GM21423 (cell line): Measurements from ENCODE around the gene VSTM2B.
"Not testable (repeated sequence)": the region's sequence is repeated elsewhere in the genome, so short reads cannot be mapped to it uniquely, and the experiment has no call there.

Source experiments
- ATAC-seq: cut with Tn5 transposase; IDR thresholded peaks from one replicate; pipeline ENCODE4 v1.9.1; 2021; ENCODE audit warnings: mild to moderate bottlenecking, moderate library complexity; ENCODE audit not compliant: unreplicated experiment

The VSTM2B gene

DNA sequence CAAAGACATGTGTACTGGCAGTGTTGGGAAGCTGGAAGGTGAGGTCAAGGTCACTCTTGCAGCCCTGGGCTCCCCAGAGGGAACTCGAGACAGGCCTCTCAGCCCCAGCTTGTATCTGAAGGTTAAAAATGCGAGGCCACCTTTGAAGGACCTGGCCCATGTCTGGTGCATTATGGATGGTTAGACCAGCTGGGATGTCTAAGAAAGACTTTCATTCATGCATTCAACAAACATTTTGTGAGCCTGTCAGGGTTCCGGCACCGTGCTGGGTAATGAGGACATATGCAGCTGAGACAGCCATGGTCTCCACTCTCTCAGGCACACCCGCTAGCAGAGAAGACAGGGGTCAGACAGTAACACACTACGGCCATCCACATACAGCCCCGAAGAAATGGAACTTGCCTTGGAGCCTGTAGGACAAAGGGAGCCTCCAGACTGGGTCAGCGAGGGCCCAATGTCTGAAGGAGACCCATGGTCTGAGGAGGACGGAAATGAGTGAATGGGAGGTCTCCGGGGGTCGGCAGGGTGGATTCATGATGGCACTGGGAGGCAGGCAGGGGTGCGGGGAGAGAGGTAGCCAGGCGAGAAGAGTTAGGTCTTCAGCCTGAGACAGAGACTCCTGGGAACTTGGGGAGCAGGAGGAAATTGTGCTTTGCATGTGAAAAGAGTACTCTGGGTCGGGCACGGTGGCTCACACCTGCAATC, 19.0 kb downstream of the VSTM2B start:
- ATAC-seq, result no peak

DNA sequence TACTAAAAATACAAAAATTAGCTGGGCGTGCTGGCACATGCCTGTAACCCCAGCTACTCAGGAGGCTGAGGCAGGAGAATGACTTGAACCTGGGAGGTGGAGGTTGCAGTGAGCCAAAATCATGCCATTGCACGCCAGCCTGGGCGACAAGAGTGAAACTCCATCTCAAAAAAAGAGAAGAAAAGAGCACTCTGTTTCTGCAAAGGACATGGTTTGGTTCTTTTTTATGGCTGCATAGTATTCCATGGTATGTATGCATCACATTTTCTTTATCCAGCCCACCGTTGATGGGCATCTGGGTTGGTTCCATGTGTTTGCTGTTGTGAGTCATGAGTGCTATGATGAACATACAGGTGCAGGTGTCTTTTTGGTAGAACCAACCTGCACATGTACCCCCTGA, 19.7 kb downstream of the VSTM2B start:
- not testable (repeated sequence) for ATAC-seq

DNA sequence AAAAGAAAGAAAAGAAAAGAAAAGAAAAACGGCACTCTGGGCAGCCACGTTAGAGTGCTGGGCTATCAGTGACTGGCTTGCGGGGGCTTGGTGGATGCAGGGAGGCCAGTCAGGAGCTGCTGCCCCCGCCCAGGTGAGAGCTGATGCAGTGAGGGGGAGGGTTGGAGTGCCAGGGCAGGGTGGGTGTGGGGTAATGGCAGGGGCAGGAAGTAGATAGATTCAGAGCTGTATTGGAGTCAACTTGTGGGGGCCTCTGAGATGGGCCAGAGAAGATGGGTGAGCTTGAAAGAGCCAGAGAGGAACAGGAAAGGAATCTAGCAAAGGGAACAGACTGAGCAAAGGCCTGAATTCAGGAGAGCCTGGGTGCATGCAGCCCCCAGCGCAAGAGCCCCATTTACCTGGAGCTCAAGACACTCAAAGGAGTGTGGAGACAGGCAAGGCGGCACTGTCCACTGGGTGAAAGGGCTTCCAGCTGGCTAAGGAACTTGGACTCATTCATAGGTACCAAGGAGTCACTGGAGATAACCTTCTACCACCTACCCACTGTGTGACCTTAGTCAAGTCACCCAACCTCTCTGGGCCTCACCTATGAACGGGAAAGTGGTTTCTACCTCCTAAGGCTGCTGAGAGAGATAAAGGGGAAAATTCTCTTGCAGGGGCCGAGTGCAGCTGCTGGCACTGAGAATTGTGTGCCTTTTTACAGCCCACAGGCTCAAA, 20.2 kb downstream of the VSTM2B start:
- no peak for ATAC-seq

DNA sequence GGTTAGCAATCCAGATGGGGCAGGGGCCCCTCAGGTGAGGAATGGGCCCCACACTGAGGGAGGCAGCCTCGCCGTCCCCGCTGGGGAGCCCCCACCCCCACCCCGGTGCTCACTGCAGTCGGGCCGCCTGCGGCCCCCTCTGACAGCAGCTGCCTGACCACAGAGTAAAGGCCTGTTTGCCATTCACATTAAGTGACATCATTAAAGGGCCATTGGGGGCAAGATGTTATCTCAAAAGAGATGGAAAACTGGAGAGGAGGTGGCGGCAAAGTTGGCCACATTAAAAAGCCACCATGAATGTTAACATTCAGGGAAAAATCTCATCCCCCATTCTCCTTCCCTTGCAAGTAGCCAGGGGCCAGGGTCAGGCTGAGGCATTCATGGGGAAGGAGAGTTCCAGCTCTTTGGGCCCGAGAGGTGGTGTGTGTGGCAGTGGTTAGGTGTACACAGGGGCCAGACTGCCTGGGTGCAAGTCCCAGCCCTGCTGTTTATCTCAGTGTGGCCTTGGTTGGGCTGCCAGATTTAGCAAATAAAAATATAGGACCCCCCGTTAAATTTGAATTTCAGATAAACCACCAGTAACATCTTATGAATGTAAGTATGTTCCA, 20.9 kb downstream of the VSTM2B start:
- ATAC-seq, result no peak

DNA sequence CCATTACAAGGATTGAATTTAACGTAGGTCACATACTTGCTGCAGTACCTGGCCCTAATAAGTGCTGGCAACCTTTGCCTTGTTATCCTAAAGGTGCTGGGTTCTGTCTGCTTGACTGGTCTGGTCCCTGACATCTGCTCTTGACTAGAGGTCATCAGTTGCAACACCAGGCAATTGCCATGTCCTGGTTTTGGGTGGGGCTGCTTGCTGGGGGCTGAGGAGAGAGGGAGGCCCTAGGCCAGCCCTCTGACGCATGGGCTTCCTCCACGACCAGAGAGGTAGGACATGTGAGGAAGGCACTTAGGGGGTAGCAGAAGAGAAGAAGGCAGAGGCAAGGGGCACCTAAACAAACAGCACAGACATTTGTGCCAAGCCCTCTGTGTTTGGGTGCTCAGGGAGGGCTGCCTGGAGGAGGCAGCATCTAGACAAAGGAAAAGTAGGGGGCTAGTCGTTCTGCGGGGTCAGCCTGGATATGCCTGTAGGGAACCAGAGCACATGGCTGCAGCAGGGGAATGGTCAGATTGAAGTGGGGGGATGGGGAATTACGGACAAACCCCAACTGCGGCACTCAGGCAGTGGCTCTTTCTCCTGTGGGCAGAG, 21.7 kb downstream of the VSTM2B start:
- no peak for ATAC-seq

DNA sequence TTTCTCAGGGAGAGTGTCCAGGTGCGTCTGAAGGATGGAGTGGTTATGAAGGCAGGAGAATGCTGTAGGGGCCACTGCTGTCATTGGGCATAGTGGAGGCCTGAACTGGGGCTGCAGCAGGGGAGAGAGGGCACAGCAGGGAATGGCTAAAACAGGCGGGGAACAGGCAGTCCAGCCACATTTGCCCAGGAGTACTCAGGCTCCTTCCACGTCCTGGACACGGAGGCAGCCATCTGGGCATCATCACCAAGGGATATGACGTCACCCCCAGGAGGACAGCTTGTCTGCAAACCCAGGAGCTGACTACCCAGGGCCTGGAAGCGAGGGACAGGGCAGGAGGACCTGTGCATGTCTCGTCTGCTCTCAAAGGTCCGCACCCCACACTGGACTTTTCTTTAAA, 22.2 kb downstream of the VSTM2B start:
- ATAC-seq, result no peak

DNA sequence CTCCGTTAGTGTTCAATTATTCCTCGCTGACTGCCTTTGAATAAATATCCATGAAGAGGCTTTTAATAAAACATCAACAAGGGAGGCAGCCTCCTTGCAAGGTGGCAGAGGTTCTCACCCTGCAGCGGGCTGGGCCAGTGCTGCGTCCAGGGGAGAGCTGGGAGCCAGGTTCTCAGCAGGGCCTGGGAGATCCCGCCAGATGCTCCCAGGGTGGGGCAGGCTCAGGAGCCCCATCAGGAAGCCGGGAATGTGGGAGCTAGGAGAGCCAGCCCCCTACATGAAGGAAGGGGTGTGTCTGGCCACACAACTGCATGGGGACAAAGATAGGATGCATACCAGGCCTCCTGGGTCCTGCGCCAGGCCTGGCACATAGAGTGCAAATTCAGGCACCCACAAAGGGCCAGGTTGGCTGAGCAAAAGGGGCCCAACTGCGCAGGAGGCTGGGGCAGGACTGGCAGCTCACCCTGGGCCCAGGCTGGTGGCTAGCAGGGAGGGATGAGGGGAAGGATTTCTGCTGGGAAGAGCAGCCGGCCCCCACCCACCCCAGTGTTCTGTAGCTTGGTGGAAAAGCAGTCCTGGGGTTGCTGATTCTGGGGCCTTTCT, 22.8 kb downstream of the VSTM2B start:
- no peak for ATAC-seq

DNA sequence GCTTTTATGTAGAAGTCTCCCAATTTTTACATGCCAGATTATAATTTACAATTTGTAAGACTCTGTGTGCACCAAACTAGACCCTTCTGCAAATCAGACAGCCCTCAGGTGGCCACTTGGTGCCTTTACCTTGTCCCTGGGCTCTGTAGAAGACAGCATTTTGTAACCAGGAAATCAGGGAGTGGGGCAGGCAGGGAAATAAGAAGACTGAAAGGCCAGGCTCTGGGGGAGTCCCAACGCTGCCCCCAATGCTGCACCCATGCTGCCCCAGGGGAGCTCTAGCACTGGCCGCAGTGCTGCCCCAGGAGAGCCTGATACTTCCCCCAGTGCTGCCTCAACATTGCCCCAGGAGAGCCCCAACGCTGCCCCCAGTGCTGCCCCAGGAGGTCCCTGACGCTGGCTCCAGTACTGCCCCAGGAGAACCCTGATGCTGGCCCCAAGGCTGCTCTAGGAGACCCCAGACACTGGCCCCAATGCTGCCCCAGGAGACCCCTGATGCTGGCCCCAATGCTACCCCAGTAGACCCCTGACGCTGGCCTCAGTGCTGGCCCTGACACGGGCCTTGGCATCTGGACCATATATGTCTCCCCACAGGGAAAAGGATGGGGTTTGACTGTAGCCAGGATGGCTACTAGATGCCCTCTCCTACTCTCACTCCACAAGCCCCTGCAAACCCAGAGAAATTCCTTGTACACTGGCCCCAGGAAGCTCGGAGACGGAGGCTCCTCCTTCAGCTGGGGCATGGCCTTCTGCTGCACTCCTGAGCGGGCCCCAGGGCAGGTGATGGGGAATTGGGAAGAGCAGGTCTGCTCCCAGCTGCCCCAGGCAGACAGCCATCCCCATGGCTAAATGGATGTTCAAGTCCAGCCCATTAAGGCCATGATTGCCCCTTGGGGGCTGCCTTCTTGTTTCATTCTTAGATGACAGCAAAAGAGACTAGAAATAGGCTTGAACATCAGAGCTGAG, 23.6 kb downstream of the VSTM2B start:
- no peak for ATAC-seq

DNA sequence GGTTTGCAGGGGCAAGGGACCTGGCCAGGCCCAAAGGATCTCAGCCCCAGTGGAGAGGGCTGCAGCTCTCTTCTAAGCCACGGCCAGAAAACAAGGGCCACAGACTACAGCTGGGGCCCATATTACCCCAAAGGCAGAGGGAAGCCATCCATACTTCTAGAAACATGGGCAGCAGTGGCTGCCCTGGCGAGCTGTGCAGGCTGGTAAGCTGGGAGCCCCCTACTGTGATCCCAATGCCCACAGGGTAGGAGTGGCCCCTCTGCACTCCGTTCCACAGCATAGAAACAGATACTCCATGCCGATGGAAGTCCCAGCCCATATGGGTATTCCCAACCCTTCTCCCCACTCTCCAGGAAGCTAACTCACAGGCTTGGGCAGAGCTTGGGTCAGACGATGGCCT, 25.1 kb downstream of the VSTM2B start:
- ATAC-seq, result no peak

DNA sequence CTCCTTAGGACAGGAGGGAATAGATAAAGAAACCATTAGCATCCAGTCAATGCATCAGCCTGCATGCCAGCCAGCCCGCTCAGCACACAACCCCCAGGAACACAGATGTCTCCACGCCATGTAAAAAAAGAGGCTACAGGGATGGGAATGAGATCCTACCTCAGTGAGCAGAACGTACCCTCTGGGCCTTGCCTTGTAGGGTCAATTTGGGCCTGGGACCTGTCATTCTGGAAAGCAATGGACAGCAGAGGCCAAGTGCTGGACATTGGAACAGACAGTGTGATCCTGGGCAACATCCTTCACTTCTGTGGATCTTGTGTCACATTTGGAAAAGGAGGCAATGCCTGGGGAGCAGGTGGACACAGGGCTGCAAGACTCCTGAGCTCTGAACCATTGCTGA, 26.0 kb downstream of the VSTM2B start:
- no peak for ATAC-seq

DNA sequence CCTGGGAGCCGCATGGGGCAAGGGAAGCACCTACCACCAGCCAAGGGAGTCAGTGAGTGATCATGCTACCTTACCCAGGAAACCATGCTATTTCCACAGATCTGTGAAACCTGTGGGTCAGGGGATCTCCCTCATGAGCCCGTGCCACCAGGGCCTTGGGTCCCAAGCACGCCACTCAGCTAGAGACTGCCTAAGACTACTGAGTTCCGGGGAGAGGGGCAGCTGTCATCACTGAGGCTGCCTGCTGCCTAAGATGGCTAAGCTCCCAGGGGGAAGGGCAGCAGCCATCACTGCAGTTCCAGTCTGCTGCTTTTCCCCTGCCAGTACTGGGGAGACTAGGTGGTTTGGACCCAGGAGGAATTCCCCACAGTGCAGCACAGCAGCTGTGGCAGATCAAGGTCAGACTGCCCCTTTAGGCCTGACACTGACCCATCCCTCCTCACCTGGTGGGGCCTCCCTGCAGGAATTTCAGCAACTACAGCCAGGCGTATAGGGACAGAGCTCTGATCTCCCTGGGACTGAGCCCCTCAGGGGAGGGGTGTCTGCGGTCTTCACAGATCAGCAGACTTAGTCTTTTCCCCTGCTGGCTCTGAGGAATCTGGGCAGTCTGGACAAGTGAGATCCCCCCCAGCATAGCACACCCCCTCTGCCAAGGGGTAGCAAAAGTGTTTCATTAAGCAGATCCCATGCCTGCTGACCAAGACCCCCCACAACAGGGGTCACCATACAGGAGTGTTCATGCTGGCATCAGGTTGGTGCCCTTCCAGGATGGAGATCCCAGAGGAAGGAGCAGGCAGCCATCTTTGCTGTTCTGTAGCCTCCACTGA, 26.9 kb downstream of the VSTM2B start:
- no peak for ATAC-seq

DNA sequence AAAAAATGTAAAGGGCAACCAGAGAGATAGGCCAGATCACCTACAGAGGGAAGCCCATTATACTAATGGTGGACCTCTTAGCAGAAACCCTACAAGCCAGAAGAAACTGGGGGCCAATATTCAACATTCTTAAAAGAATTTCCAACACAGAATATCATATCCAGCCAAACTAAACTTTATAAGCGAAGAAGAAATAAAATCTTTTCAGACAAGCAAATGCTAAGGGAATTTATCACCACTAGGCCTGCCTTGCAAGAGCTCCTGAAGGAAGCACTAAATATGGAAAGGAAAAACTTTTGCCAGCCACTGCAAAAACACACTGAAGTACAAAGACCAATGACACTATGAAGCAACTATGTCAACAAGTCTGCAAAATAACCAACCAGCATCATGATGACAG, 28.4 kb downstream of the VSTM2B start:
- no peak for ATAC-seq

DNA sequence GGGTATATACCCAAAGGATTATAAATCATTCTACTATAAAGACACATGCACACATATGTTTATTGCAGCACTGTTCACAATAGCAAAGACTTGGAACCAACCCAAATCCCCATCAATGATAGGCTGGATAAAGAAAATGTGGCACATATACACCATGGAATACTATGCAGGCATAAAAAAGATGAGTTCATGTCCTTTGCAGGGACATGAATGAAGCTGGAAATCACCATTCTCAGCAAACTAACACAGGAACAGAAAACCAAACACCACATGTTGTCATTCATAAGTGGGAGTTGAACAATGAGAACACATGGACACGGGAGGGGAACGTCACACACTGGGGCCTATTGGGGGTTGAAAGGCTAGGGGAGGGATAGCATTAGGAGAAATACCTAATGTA, 33.3 kb downstream of the VSTM2B start:
- ATAC-seq, result not testable (repeated sequence)

DNA sequence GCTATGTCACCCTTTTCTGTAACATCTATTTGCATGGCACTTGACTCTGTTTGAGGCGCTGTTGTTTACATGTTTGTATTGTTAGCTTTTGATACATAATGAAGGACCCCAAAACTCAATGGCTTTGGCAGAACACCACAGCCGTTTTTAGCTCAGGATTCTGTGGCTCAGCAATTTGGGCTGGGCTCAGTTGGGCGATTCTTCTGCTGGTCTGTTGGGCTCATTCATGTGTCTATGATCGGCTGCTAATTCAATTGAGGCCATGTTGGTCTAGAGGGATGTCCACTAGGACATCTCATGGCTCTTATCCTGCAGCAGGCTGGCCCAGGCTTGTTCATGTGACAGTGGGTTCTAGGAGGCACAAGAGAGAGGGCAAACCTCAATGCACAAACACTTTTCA, 33.9 kb downstream of the VSTM2B start:
- no peak for ATAC-seq

DNA sequence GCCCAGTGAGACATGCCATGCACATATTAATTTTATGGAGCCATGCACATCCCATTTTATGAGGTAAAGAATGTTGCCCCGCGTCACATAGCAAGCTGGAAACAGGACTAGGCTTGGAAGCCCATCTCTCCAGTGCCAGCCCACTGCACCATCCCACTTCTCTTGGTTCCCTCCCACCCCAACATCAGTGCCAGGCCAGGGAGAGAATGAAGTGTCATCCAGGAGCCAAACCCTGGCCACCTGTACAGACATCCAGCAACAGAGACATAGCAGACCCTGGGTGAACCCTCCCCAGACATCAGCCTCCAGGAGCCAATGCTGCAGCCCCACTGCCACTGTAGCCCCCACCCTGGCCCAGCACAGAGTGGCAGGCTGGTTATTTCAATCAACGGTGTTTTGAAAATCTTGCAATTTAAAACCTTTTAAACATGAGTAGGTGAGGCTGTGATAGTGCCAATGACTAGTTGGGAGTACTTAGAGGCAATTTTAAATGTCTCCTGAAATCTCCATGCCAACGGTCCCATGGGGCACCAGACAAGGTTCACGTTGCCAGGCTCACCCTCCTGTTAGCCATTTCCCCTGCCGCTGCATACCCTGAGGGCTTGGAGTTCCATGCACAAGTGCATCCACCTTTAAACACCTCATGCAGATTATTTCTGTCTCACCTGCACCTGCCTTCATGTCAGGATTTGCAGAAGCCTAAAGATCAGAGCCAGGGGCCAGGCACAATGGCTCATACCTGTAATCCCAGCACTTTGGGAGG, 34.7 kb downstream of the VSTM2B start:
- ATAC-seq, result no peak

DNA sequence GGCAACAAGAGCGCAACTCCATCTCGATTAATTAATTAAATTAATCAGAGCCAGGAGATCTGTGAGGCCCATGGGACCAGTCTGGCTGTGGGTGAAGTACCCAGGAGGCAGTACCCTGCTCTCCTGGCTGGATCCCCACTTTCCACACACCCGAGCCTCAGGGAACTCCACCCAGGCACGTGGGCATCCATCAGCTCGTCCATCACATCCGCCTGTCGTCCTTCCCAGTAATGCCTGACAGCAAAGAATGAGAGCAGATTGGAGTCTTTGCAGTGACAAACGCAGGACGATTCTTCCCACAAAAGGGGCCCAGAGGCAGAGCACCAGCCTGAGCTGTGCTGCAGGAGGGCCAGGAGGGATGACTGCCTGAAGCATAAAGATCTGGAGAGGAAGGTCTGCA, 35.8 kb downstream of the VSTM2B start:
- ATAC-seq, result no peak

DNA sequence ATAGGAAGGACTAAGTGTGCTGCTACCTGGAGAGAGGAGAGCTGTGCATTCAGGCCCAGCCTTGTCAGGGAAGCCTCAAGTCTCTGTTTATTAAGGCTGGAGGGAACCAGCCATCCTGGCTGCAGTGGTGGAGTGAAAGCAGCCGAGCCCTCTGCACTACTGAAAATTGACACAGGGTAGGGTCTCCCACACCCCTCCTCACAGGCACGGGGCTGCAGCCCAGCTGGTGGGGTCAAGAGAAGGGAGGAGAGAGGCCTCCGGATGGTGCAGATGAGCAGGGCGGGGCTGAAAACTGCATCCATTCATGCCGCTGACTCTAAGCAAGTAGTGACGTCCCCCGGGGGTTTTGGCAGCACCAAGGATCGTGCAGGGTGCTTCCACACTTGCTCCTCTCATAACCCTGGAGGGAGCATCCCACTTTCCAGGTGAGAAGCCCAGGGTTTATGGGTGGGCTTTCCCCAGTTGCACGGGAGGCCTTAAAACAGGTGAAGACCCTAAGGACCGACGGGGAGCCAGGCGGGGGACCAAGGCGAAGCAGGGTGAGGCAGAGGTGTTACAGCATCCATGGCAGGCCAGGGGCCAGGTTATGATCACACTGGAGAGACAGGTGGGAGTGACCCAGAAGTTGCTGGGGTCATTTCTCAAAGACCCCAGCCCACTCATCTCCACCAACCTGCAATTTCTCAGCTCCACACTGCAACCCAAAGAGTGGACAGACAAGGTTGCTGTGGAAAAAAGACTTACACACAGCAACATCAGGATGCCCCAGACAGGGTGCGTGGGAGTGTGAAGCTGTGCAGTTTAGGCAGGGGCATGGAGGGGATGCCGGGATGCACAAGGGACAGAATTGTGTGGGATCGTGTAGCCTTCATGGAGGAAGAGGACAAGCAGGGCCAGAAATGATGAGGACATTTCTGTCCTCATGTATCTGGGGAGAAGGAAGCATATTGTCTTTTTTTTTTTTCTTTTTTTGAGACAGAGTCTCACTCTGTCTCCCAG, 36.8 kb downstream of the VSTM2B start:
- ATAC-seq, result no peak
